Left kidney (tissue), 2 donors: ENCODE data around the gene TMIGD3. TPM values are rescaled to one million over a fixed set of nuclear protein-coding genes. Genes with fewer than 3 reads are reported as not detected.

Experiments used
- DNase-seq: peaks from one replicate; pipeline ENCODE4 v3.0.0-alpha.2; 2013
- polyA plus RNA-seq: library from polyadenylated mRNA; unstranded; fragments of 120-200 nt; gene quantifications from one replicate; pipeline ENCODE4 v1.2.1, GENCODE V29; 2013; ENCODE audit not compliant: insufficient read length

TMIGD3 gene
- polyA plus RNA-seq, 1 donor: 0.96 TPM

- no peak for DNase-seq
Measured at GRCh38 chr1:111474521-111474920, 28.9 kb downstream of the TMIGD3 start.

DNA sequence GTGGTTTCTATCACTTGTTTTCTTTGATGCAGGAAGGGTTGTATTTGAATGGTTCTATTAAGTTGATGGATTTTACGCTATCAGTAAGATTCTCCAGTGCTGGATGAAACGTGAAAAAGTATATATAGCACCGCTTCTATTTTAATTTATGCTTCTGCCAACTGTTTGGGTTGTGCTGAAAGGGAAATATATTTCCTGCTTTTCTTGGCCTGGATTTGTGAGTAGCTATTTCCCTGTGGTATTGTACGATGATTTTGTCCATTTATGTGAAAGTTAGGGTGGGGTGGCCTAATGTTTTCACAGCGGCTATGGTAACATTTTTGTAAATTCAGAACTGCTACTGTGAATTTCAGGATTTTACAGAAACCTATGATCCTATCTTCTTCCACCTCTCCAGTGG, 29.3 kb downstream of the TMIGD3 start:
- no peak for DNase-seq

DNA sequence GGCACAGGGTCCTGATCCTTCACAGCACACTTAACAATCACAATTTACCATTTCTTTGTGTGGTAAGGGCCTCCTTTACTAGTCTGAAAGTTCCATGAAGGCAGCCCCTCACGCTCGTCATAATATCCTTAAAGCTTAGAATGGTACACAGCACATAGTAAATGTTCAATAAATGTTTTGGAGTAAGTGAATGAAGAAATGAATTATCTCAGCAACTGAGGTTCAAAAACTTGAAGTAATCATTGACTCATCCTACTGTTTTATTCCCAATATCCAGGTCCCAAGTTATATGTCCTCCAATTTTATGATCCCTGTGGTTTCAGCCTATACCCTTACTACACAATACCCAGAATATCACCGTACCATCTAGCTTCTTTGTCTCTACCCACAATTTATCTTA, 31.9 kb downstream of the TMIGD3 start:
- no peak for DNase-seq

DNA sequence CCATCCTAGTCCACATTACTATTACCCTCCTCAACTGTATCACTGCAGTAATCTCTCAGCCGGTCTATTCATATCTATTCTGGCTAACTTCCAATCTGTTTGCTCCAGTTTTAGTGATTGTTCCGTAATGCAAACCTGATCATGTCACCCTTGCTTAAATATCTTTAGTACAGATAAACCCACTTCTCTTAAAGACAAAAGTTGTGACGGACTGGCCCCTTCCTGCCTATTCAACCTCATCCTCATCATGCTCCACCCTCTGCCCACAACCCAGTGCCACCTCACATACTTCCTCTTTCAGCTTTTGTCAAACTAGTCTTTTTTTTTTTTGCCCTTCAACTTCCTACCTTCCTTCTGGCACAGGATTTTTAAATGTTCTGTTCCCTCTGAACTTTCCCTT, 32.4 kb downstream of the TMIGD3 start:
- no peak for DNase-seq

- DNase-seq: no peak
Measured at GRCh38 chr1:111470596-111470995, 32.8 kb downstream of the TMIGD3 start.

DNA sequence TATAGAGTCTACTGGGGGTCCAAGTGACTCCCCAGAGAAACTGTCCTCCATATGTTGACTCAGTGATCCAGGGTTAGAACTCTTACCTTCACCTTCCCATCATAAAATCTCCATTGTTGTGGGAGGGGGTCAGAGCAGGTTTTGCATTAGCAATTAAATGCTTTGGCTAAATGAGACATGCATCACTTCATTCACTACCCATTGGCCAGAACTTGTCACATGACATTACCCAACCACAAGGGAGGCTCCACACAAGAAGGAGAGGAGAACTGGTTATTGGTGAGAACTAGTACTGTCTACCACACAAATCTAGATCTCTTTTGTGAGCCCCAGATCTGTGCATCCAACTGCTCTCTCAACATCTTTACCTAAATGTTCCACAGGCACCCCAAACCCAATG, 33.9 kb downstream of the TMIGD3 start:
- DNase-seq: no peak

GRCh38 chr1:111468717-111469100, 34.7 kb downstream of the TMIGD3 start:
- DNase-seq: no peak

DNA sequence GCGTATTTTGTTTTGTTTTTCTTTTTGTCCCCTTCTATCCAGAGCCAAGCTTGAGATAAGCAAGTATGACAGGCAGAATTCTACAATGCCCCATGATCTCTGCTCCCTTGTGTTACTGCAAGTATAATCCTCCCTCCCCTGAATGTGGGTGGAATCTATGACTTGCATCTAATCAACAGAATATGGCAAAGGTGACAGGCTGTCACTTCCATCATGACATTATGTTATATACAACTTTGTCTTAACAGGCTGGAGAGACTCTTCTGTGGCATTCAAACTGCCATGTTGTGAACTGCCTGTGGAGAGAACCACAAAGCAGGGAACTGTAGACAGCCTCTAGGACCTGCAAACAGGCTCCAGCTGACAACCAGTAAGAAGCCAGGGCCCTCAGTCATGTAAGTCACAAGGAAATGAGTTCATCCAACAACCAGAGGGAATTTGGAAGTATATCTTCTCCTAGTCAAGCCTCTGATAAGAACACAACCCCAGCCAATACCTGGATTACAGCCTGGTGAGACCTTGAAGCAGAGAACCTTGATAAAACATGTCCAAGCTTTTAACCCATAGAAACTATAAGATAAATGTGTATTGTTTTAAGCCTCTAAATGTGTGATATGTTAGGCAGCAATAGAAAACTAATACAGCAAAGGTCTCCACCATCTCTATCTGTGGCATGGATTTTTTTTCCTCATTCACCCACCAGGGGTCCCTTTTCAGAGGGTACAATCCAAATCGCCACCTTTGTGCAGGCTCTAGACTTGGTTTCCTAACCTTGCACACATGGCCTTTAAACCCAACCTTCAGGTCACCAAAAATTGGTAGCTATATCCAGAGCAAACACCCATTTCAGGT, 35.3 kb downstream of the TMIGD3 start:
- DNase-seq: no peak

GRCh38 chr1:111466480-111466879, 37.0 kb downstream of the TMIGD3 start:
- no peak for DNase-seq

DNA sequence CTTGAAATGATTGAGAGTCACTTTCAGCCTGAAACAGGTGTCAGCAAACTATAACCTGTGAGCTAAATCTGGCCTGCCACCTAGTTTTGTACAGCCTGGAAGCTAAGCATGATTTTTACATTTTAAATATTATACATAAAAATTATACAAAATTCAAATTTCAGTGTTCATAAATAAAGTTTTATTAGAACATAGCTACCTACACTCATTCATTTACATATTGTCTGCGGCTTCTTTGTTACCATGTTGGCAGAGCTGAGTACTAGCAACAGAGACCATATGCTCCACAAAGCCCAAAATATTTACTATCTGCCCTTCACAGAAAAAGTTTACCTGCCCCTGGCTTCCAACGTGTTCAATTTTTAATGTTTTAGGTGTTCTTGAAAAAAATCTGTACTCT, 37.7 kb downstream of the TMIGD3 start:
- no peak for DNase-seq

GRCh38 chr1:111463029-111463683, 40.3 kb downstream of the TMIGD3 start:
- no peak for DNase-seq

- no peak for DNase-seq
Measured at GRCh38 chr1:111462370-111463028, 40.9 kb downstream of the TMIGD3 start.

- DNase-seq: no peak
Measured at GRCh38 chr1:111461765-111462164, 41.7 kb downstream of the TMIGD3 start.

- no peak for DNase-seq
Measured at GRCh38 chr1:111455642-111456031, 47.8 kb downstream of the TMIGD3 start.

- DNase-seq: no peak
Measured at GRCh38 chr1:111454859-111455641, 48.4 kb downstream of the TMIGD3 start.

GRCh38 chr1:111453706-111454105, 49.7 kb downstream of the TMIGD3 start:
- no peak for DNase-seq

GRCh38 chr1:111452581-111452980, 50.9 kb downstream of the TMIGD3 start:
- DNase-seq: no peak

GRCh38 chr1:111450185-111450584, 53.2 kb downstream of the TMIGD3 start:
- no peak for DNase-seq

- DNase-seq: no peak
Measured at GRCh38 chr1:111449703-111450017, 53.8 kb downstream of the TMIGD3 start.

- peak; percentile 99 for DNase-seq
Measured at GRCh38 chr1:111448918-111449702, 54.3 kb downstream of the TMIGD3 start, which contains the start of the genes ATP5PB and WDR77. TSS of gene ATP5PB (plus strand) at chr1:111449464. CDS start at chr1:111449542, 78 bp downstream. TSS of gene WDR77 (minus strand) at chr1:111449256. CDS start at chr1:111449169, 87 bp downstream.

GRCh38 chr1:111448482-111448917, 54.9 kb downstream of the TMIGD3 start:
- DNase-seq: peak; percentile 7
